SK-N-SH (cell line): ENCODE results near the gene PGAP3. TPM values are rescaled to one million over a fixed set of nuclear protein-coding genes. Genes with fewer than 3 reads are reported as not detected.

ENCODE experiments used
- CTCF ChIA-PET: fragments of 300-600, 350-600 bp; formaldehyde crosslinking; extraction: SDS; loops from one replicate; lab custom pipeline; 2021; lab: Yijun Ruan, JAX
- POLR2A ChIA-PET: fragments of 350-600 bp; sonication (Branson Sonifier 250); formaldehyde crosslinking; extraction: SDS; loops from one replicate; lab custom pipeline; 2020; ENCODE audit warnings: antibody characterized with exemption, inconsistent platforms; lab: Yijun Ruan, JAX
- DNase-seq: peaks from one replicate; pipeline ENCODE4 v3.0.0; 2012
- H2AFZ ChIP-seq: fragments of 200-600 bp; sonication (generic); 2 replicates; pipeline ENCODE4 v1.8.1; 2016; ENCODE audit warnings: antibody characterized with exemption, mild to moderate bottlenecking, low read depth
- H3F3A ChIP-seq: fragments of 200-600 bp; sonication (generic); replicated peaks from 2 replicates; pipeline ENCODE3; 2016; ENCODE audit warnings: antibody characterized with exemption, mild to moderate bottlenecking; ENCODE audit not compliant: insufficient read depth
- H3K27ac ChIP-seq, 2 experiments: fragments of 200-500 bp in 1 of 2; fragments of 200-600 bp in 1 of 2; sonication (Bioruptor generic) in 1 of 2; sonication (generic), shearing (Covaris generic) in 1 of 2; 2 replicates each; pipeline versions ENCODE4 v1.5.1 to v1.6.1; 2014 to 2016; ENCODE audit warnings: low read depth in 2 of 2, inconsistent platforms in 1 of 2, low read length in 1 of 2, mild to moderate bottlenecking in 1 of 2, mixed read lengths in 1 of 2
- H3K27me3 ChIP-seq: fragments of 200-600 bp; sonication (generic), shearing (Covaris generic); 2 replicates; pipeline ENCODE4 v1.6.1; 2016; ENCODE audit warnings: mixed run types; ENCODE audit not compliant: insufficient read depth
- H3K36me3 ChIP-seq, 2 experiments: fragments of 200-500 bp in 1 of 2; fragments of 200-600 bp in 1 of 2; sonication (Bioruptor generic) in 1 of 2; sonication (generic) in 1 of 2; replicated peaks in 1 of 2; 2 replicates each; pipeline versions ENCODE3 to v1.5.1; 2014 to 2016; ENCODE audit warnings: low read length in 1 of 2, mild to moderate bottlenecking in 1 of 2; ENCODE audit not compliant: insufficient read depth in 2 of 2, control insufficient read depth in 1 of 2
- H3K4me1 ChIP-seq, 2 experiments: fragments of 200-500 bp in 1 of 2; fragments of 200-600 bp in 1 of 2; sonication (Bioruptor generic) in 1 of 2; sonication (generic), shearing (Covaris generic) in 1 of 2; 2 replicates each; pipeline versions ENCODE4 v1.5.1 to v1.6.1; 2014 to 2016; ENCODE audit warnings: low read depth in 1 of 2, low read length in 1 of 2, mixed run types in 1 of 2; ENCODE audit not compliant: insufficient read depth in 2 of 2, control insufficient read depth in 1 of 2
- H3K4me2 ChIP-seq: fragments of 200-600 bp; sonication (generic), shearing (Covaris generic); 2 replicates; pipeline ENCODE4 v1.6.1; 2017; ENCODE audit warnings: mixed run types
- H3K4me3 ChIP-seq, 2 experiments: fragments of 200-500 bp in 1 of 2; fragments of 200-600 bp in 1 of 2; sonication (Bioruptor generic) in 1 of 2; sonication (generic), shearing (Covaris generic) in 1 of 2; 2 replicates each; pipeline versions ENCODE4 v1.5.1 to v1.8.1; 2014 to 2016; ENCODE audit warnings: low read depth in 2 of 2, inconsistent platforms in 1 of 2, low read length in 1 of 2, mild to moderate bottlenecking in 1 of 2, mixed read lengths in 1 of 2, moderate library complexity in 1 of 2
- H3K79me2 ChIP-seq: fragments of 200-600 bp; sonication (generic); 2 replicates; pipeline ENCODE4 v1.8.1; 2017; ENCODE audit warnings: mild to moderate bottlenecking; ENCODE audit not compliant: insufficient read depth
- H3K9ac ChIP-seq: fragments of 200-600 bp; sonication (generic); 2 replicates; pipeline ENCODE4 v1.6.1; 2017; ENCODE audit warnings: mixed run types
- H3K9me2 ChIP-seq: fragments of 200-600 bp; sonication (generic); 2 replicates; pipeline ENCODE4 v1.6.1; 2017; ENCODE audit warnings: mixed run types
- H3K9me3 ChIP-seq: fragments of 200-600 bp; sonication (generic); 2 replicates; pipeline ENCODE4 v1.6.1; 2017; ENCODE audit warnings: mixed run types, mild to moderate bottlenecking, moderate library complexity
- H4K20me1 ChIP-seq: fragments of 200-600 bp; sonication (generic); 2 replicates; pipeline ENCODE4 v1.6.1; 2017; ENCODE audit warnings: mild to moderate bottlenecking, mixed run types; ENCODE audit not compliant: insufficient read depth
- CHD2 ChIP-seq: fragments of 150-350 bp; IDR thresholded peaks from 2 replicates; pipeline ENCODE4 v1.6.1; 2018; ENCODE audit warnings: low read length; ENCODE audit not compliant: partially characterized antibody
- EP300 ChIP-seq, 2 experiments: IDR thresholded peaks; 2 replicates each; pipeline versions ENCODE4 v1.4.0 to v1.6.1; 2012; ENCODE audit warnings: borderline replicate concordance in 1 of 2, low read depth in 1 of 2, low read length in 1 of 2
- FOXM1 ChIP-seq: IDR thresholded peaks from 2 replicates; pipeline ENCODE4 v1.4.0; 2012; ENCODE audit warnings: low read depth, mild to moderate bottlenecking
- GATA2 ChIP-seq: sonication (generic); formaldehyde crosslinking; IDR thresholded peaks from 2 replicates; pipeline ENCODE4 v1.5.0; 2020; ENCODE audit warnings: mild to moderate bottlenecking, missing genetic modification reagents
- JUND ChIP-seq: IDR thresholded peaks from 2 replicates; pipeline ENCODE4 v1.4.0; 2012
- MXI1 ChIP-seq: IDR thresholded peaks from 2 replicates; pipeline ENCODE4 v1.6.1; 2012; ENCODE audit warnings: mild to moderate bottlenecking, low read depth, low read length, improper control_type of control experiment
- NFIC ChIP-seq: IDR thresholded peaks from 2 replicates; pipeline ENCODE4 v1.4.0; 2012; ENCODE audit warnings: borderline replicate concordance
- POLR2AphosphoS5 ChIP-seq: IDR thresholded peaks from 2 replicates; pipeline ENCODE4 v1.6.1; 2012; ENCODE audit warnings: low read depth, low read length
- RAD21 ChIP-seq: IDR thresholded peaks from 2 replicates; pipeline ENCODE4 v1.6.1; 2012; ENCODE audit warnings: mild to moderate bottlenecking, low read length
- RFX5 ChIP-seq: IDR thresholded peaks from 2 replicates; pipeline ENCODE4 v1.6.1; 2012; ENCODE audit warnings: mild to moderate bottlenecking, improper control_type of control experiment, low read length
- SMC3 ChIP-seq: IDR thresholded peaks from 2 replicates; pipeline ENCODE4 v1.6.1; 2012; ENCODE audit warnings: low read depth, low read length, improper control_type of control experiment
- TAF1 ChIP-seq: IDR thresholded peaks from 2 replicates; pipeline ENCODE4 v1.6.1; 2012; ENCODE audit warnings: low read depth, mild to moderate bottlenecking, low read length, moderate library complexity, borderline replicate concordance
- TCF12 ChIP-seq: IDR thresholded peaks from 2 replicates; pipeline ENCODE4 v1.4.0; 2012
- TEAD4 ChIP-seq: IDR thresholded peaks from 2 replicates; pipeline ENCODE4 v1.4.0; 2012; ENCODE audit warnings: mild to moderate bottlenecking, borderline replicate concordance; ENCODE audit not compliant: insufficient read depth
- YY1 ChIP-seq: IDR thresholded peaks from 2 replicates; pipeline ENCODE4 v1.4.0; 2012; ENCODE audit warnings: low read depth, mild to moderate bottlenecking
- WGBS: methylation state at CpG from one replicate; pipeline ENCODE4 v1.1.6; 2017; ENCODE audit warnings: low lambda C conversion rate; 5-methylcytosine and 5-hydroxymethylcytosine counted together
- polyA plus RNA-seq, 3 experiments: library from polyadenylated mRNA; depleted of rRNA; stranded (reverse); fragments of >200 nt; gene quantifications; 2 replicates each; pipeline ENCODE4 v1.2.3, GENCODE V29; 2012
- TF ChIP-seq, protein P1 (sequence below): fragments of 200-600 bp; sonication (generic); IDR thresholded peaks from 2 replicates; pipeline ENCODE4 v1.6.1; 2017; ENCODE audit warnings: antibody characterized with exemption, mild to moderate bottlenecking, moderate library complexity
- TF ChIP-seq, protein P2 (sequence below): IDR thresholded peaks from 2 replicates; pipeline ENCODE4 v1.4.0; 2012; ENCODE audit warnings: low read depth, borderline replicate concordance
- TF ChIP-seq, protein P3 (sequence below): fragments of 150-350 bp; IDR thresholded peaks from 2 replicates; pipeline ENCODE4 v1.6.1; 2017; ENCODE audit warnings: antibody characterized with exemption, low read length, low read depth, borderline replicate concordance
- TF ChIP-seq, protein P4 (sequence below): IDR thresholded peaks from 2 replicates; pipeline ENCODE4 v1.4.0; 2012; ENCODE audit warnings: low read depth, borderline replicate concordance

PGAP3 gene
- polyA plus RNA-seq, 1 of the 3 experiments (the other 2 are of a cell fraction) = 20.9 TPM

DNA sequence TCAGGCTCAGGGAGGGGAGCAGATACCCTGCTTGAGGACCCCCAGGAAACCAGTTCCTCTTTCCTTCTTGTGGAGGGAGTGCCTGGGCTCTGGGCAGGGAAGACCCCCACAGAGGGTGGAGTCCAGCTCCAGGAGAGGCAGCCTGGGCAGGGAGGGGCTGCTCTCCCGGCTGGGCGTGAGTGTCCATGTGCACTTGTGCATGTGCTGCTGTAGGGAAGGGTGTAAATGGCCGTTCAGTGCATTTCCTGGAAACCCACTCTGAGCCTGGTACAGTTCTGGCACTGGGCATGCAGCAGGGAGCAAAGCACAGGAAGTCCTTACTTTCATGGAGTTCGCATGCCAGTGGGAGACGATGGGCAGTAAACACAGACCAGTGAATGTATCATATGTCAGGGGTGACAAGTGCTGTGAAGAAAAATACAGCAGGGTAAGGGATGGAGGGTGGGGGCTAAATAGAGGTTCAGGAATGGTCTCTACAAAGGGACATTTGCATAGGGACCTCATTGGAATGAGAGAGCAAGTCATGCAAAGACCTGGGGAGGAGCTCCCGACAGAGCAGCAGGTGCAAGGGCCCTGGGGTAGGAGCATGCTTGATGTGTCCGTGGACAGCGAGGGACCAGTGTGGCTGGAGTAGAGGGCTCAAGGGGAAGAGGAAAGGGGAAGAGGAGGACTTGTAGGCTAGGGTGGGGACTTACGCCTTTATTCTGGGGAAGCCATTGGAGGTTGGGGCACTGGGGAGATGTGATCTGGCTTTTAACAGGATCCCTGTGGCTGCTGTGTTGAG lies 45.4 kb downstream of the PGAP3 start:
- 94% methylated on average over 9 of the region's 9 CpGs for WGBS
- CTCF ChIA-PET = interaction anchor here (2.0 to 17.4 kb wide), 3 partner anchors 10 to 94 kb away, joined by 5 to 332 read pairs (median 93); partner anchors contain the start of gene PPP1R1B
- no peak overlapping the region for H3K4me2 ChIP-seq

DNA sequence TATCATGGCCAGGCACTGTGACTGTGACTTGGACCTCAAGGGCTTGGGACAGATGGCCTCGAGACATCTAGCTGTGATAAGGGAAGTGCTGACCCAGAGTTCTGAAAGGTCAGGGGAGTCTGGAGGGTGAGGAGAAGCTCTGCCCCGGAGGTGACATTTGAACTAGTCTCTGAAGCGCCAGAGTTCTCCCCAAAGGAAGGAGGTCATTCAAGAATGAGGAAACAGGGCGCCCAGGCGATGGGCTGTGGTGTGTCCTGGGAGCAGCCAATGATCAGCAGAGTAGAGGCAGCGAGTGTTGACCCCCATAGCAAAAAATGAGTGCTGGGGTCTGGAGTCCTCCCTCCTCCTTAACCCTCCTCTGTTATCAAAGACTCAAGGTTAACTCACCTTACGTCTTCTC lies 46.0 kb downstream of the PGAP3 start:
- WGBS = 93% methylated on average over 6 of the region's 7 CpGs
- TF ChIP-seq, protein P1, sequence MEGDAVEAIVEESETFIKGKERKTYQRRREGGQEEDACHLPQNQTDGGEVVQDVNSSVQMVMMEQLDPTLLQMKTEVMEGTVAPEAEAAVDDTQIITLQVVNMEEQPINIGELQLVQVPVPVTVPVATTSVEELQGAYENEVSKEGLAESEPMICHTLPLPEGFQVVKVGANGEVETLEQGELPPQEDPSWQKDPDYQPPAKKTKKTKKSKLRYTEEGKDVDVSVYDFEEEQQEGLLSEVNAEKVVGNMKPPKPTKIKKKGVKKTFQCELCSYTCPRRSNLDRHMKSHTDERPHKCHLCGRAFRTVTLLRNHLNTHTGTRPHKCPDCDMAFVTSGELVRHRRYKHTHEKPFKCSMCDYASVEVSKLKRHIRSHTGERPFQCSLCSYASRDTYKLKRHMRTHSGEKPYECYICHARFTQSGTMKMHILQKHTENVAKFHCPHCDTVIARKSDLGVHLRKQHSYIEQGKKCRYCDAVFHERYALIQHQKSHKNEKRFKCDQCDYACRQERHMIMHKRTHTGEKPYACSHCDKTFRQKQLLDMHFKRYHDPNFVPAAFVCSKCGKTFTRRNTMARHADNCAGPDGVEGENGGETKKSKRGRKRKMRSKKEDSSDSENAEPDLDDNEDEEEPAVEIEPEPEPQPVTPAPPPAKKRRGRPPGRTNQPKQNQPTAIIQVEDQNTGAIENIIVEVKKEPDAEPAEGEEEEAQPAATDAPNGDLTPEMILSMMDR = no peak
- no peak for TF ChIP-seq NFIC
- TF ChIP-seq FOXM1 = no peak
- TF ChIP-seq YY1 = no peak
- TF ChIP-seq TAF1 = no peak
- TF ChIP-seq EP300 (IDR thresholded peaks at IDR 0.05; ENCODE audit: borderline replicate concordance in 1 of 2, low read depth in 1 of 2, low read length in 1 of 2) = no peak
- TF ChIP-seq SMC3 = no peak
- TF ChIP-seq MXI1 = no peak
- TF ChIP-seq, protein P2, sequence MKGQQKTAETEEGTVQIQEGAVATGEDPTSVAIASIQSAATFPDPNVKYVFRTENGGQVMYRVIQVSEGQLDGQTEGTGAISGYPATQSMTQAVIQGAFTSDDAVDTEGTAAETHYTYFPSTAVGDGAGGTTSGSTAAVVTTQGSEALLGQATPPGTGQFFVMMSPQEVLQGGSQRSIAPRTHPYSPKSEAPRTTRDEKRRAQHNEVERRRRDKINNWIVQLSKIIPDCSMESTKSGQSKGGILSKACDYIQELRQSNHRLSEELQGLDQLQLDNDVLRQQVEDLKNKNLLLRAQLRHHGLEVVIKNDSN = no peak
- no peak for TF ChIP-seq TCF12
- TF ChIP-seq RAD21 = no peak
- TF ChIP-seq, protein P3, sequence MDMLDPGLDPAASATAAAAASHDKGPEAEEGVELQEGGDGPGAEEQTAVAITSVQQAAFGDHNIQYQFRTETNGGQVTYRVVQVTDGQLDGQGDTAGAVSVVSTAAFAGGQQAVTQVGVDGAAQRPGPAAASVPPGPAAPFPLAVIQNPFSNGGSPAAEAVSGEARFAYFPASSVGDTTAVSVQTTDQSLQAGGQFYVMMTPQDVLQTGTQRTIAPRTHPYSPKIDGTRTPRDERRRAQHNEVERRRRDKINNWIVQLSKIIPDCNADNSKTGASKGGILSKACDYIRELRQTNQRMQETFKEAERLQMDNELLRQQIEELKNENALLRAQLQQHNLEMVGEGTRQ = no peak
- TF ChIP-seq RFX5 = no peak
- TF ChIP-seq, protein P4, sequence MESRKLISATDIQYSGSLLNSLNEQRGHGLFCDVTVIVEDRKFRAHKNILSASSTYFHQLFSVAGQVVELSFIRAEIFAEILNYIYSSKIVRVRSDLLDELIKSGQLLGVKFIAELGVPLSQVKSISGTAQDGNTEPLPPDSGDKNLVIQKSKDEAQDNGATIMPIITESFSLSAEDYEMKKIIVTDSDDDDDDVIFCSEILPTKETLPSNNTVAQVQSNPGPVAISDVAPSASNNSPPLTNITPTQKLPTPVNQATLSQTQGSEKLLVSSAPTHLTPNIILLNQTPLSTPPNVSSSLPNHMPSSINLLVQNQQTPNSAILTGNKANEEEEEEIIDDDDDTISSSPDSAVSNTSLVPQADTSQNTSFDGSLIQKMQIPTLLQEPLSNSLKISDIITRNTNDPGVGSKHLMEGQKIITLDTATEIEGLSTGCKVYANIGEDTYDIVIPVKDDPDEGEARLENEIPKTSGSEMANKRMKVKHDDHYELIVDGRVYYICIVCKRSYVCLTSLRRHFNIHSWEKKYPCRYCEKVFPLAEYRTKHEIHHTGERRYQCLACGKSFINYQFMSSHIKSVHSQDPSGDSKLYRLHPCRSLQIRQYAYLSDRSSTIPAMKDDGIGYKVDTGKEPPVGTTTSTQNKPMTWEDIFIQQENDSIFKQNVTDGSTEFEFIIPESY = no peak
- TF ChIP-seq, all 33 proteins: peak for 0
- POLR2A ChIA-PET = no interaction called here
- H3K4me1 ChIP-seq = peaks cover 0 to 17% of the 10 kb centered on the region in 2 experiments; a peak in 2 of 4 replicates
- CTCF ChIA-PET = interaction anchor here (2.0 to 17.4 kb wide), 4 partner anchors 10 to 93 kb away, joined by 5 to 332 read pairs (median 50); partner anchors contain the start of genes PPP1R1B and TCAP
- H3K9me2 ChIP-seq = no peaks in the 10 kb centered on the region
- H3K4me3 ChIP-seq = no peak overlapping the region
- no peaks in the 10 kb centered on the region for H3K9me3 ChIP-seq
- no peak overlapping the region for H3K27ac ChIP-seq
- H3F3A ChIP-seq = no peaks in the 10 kb centered on the region
- no peak for DNase-seq
- H3K9ac ChIP-seq = no peak overlapping the region
- no peaks in the 10 kb centered on the region for H3K36me3 ChIP-seq
- H2AFZ ChIP-seq = no peak overlapping the region
- H3K4me2 ChIP-seq = no peak overlapping the region
- no peaks in the 10 kb centered on the region for H3K27me3 ChIP-seq
- H3K79me2 ChIP-seq = peaks cover 90% of the 10 kb centered on the region
- peaks cover 32% of the 10 kb centered on the region for H4K20me1 ChIP-seq

More for the DNA sequence above, 45.4 kb downstream of the PGAP3 start:
- peaks cover 85% of the 10 kb centered on the region for H3K79me2 ChIP-seq
- TF ChIP-seq CHD2 (no peak), EP300 (IDR thresholded peaks at IDR 0.05; ENCODE audit: borderline replicate concordance in 1 of 2, low read depth in 1 of 2, low read length in 1 of 2) (no peak), GATA2 (CRISPR knock-in tag) (no peak), YY1 (no peak), POLR2AphosphoS5 (no peak), TEAD4 (no peak), RAD21 (no peak), JUND (no peak)
- TF ChIP-seq, protein P4 = no peak
- no peaks in the 10 kb centered on the region for H3K9me2 ChIP-seq
- H3K9me3 ChIP-seq = no peaks in the 10 kb centered on the region
- H3K4me1 ChIP-seq = peaks cover 0 to 17% of the 10 kb centered on the region in 2 experiments; a peak in 2 of 4 replicates
- no peak for DNase-seq
- POLR2A ChIA-PET = no interaction called here
- peaks cover 32% of the 10 kb centered on the region for H4K20me1 ChIP-seq
- H3K27me3 ChIP-seq = no peaks in the 10 kb centered on the region
- no peaks in the 10 kb centered on the region for H3K36me3 ChIP-seq
- no peak overlapping the region for H3K9ac ChIP-seq
- H3K27ac ChIP-seq = no peak overlapping the region
- H3K4me3 ChIP-seq = no peak overlapping the region
- H2AFZ ChIP-seq = no peak overlapping the region
- H3F3A ChIP-seq = no peaks in the 10 kb centered on the region
